Stimulated activated CD4-positive, alpha-beta T cell treated with anti-CD3 and anti-CD28 coated beads, Interleukin-12 subunit alpha, Interleukin-12 subunit beta, amount 100 ng/mL, for 4 hours (primary cell): Measurements from ENCODE around the gene KCNMB2.
"Not testable (repeated sequence)": the region's sequence is repeated elsewhere in the genome, so short reads cannot be mapped to it uniquely, and the experiment has no call there.

Experiments
- DNase-seq: peaks from one replicate; pipeline ENCODE4 v3.0.0-alpha.2; 2020

The KCNMB2 gene

GRCh38 chr3:178520451-178520850 is 15.8 kb upstream of the KCNMB2 start:
- no peak for DNase-seq

GRCh38 chr3:178522200-178523052 is 13.8 kb upstream of the KCNMB2 start:
- DNase-seq = no peak

- DNase-seq = no peak
Observed at GRCh38 chr3:178525251-178525650, 11.0 kb upstream of the KCNMB2 start.

- no peak for DNase-seq
Observed at GRCh38 chr3:178526291-178526690, 9.9 kb upstream of the KCNMB2 start.

- DNase-seq = no peak
Observed at GRCh38 chr3:178527981-178528380, 8.3 kb upstream of the KCNMB2 start.

- DNase-seq = no peak
Observed at GRCh38 chr3:178529606-178530225, 6.5 kb upstream of the KCNMB2 start.

- DNase-seq = no peak
Observed at GRCh38 chr3:178532476-178532875, 3.8 kb upstream of the KCNMB2 start.

GRCh38 chr3:178537122-178537705 is 978 bp downstream of the KCNMB2 start:
- DNase-seq = no peak

GRCh38 chr3:178538056-178538455 is 1.8 kb downstream of the KCNMB2 start:
- no peak for DNase-seq

- DNase-seq = no peak
Observed at GRCh38 chr3:178540184-178540583, 3.9 kb downstream of the KCNMB2 start.

- DNase-seq = no peak
Observed at GRCh38 chr3:178545337-178545736, 9.1 kb downstream of the KCNMB2 start.

GRCh38 chr3:178546079-178546478 is 9.8 kb downstream of the KCNMB2 start:
- DNase-seq = no peak

GRCh38 chr3:178549426-178549825 is 13.2 kb downstream of the KCNMB2 start:
- not testable (repeated sequence) for DNase-seq

- DNase-seq = no peak
Observed at GRCh38 chr3:178551916-178552321, 15.7 kb downstream of the KCNMB2 start.

- DNase-seq = no peak
Observed at GRCh38 chr3:178558637-178559036, 22.4 kb downstream of the KCNMB2 start.

GRCh38 chr3:178560759-178561158 is 24.5 kb downstream of the KCNMB2 start:
- DNase-seq = no peak

- DNase-seq = no peak
Observed at GRCh38 chr3:178561239-178561638, 25.0 kb downstream of the KCNMB2 start.

- DNase-seq = no peak
Observed at GRCh38 chr3:178562143-178562946, 26.1 kb downstream of the KCNMB2 start.

- no peak for DNase-seq
Observed at GRCh38 chr3:178562947-178563232, 26.7 kb downstream of the KCNMB2 start.

GRCh38 chr3:178567611-178568010 is 31.4 kb downstream of the KCNMB2 start:
- DNase-seq = no peak

- DNase-seq = no peak
Observed at GRCh38 chr3:178568155-178568731, 32.0 kb downstream of the KCNMB2 start.

- no peak for DNase-seq
Observed at GRCh38 chr3:178568911-178569310, 32.7 kb downstream of the KCNMB2 start.

GRCh38 chr3:178569826-178570225 is 33.6 kb downstream of the KCNMB2 start:
- DNase-seq = no peak
